Astrocyte (in vitro differentiated cells and primary cell): ENCODE results near the gene NPAS3.

Experiments
- CTCF ChIP-seq: IDR thresholded peaks from 2 replicates; pipeline ENCODE4 v1.5.1; 2011; ENCODE audit warnings: low read depth, mild to moderate bottlenecking, inconsistent platforms, low read length, moderate library complexity; ENCODE audit not compliant: insufficient read depth
- EZH2 ChIP-seq: IDR thresholded peaks from 2 replicates; pipeline ENCODE4 v1.6.1; 2012; ENCODE audit warnings: mild to moderate bottlenecking, low read length, inconsistent platforms; ENCODE audit not compliant: insufficient read depth

GRCh38 chr14:33010495-33010894 is 71.8 kb downstream of the NPAS3 start:
- TF ChIP-seq CTCF (no peak), EZH2 (no peak)
